Activated T-cell treated with anti-CD3 and anti-CD28 coated beads, Interleukin-2, amount 50 U/mL, for 24 hours (primary cell): ENCODE data around the gene RSPH9.
"Not testable (repeated sequence)": the region's sequence is repeated elsewhere in the genome, so short reads cannot be mapped to it uniquely, and the experiment has no call there.

Experiments
- DNase-seq: peaks from one replicate; pipeline ENCODE4 v3.0.0-alpha.2; 2020
- H3K27ac Mint-ChIP-seq: 2 replicates; pipeline ENCODE4 v1.8.0; 2020; ENCODE audit warnings: mild to moderate bottlenecking, mixed read lengths
- H3K27me3 Mint-ChIP-seq: 2 replicates; pipeline ENCODE4 v1.8.0; 2020; ENCODE audit warnings: mixed read lengths
- H3K36me3 Mint-ChIP-seq: 2 replicates; pipeline ENCODE4 v1.8.0; 2020; ENCODE audit warnings: low read depth, mixed read lengths
- H3K4me1 Mint-ChIP-seq: 2 replicates; pipeline ENCODE4 v1.8.0; 2020; ENCODE audit warnings: low read depth, mixed read lengths
- H3K4me3 Mint-ChIP-seq: 2 replicates; pipeline ENCODE4 v1.8.0; 2020; ENCODE audit warnings: mild to moderate bottlenecking, moderate library complexity, mixed read lengths
- H3K9me3 Mint-ChIP-seq: 2 replicates; pipeline ENCODE4 v1.8.0; 2020; ENCODE audit warnings: mixed read lengths

RSPH9 gene

GRCh38 chr6:43682724-43683429, 38.0 kb downstream of the RSPH9 start:
- H3K27ac Mint-ChIP-seq: peak overlapping the region; percentile 41
- H3K36me3 Mint-ChIP-seq: peaks cover 89% of the 10 kb centered on the region
- no peak for DNase-seq
- H3K4me3 Mint-ChIP-seq: no peak overlapping the region
- H3K9me3 Mint-ChIP-seq: no peaks in the 10 kb centered on the region
- H3K4me1 Mint-ChIP-seq: peaks cover 49% of the 10 kb centered on the region
- no peaks in the 10 kb centered on the region for H3K27me3 Mint-ChIP-seq

GRCh38 chr6:43683708-43684455, 39.0 kb downstream of the RSPH9 start:
- H3K27ac Mint-ChIP-seq: peak overlapping the region; percentile 4
- peaks cover 80% of the 10 kb centered on the region for H3K36me3 Mint-ChIP-seq
- DNase-seq: no peak
- no peak overlapping the region for H3K4me3 Mint-ChIP-seq
- H3K27me3 Mint-ChIP-seq: no peaks in the 10 kb centered on the region
- peaks cover 55% of the 10 kb centered on the region for H3K4me1 Mint-ChIP-seq
- no peaks in the 10 kb centered on the region for H3K9me3 Mint-ChIP-seq

GRCh38 chr6:43687079-43687436, 42.2 kb downstream of the RSPH9 start:
- H3K9me3 Mint-ChIP-seq: no peaks in the 10 kb centered on the region
- no peak for DNase-seq
- H3K27ac Mint-ChIP-seq: peak overlapping the region; percentile 95
- H3K27me3 Mint-ChIP-seq: no peaks in the 10 kb centered on the region
- peaks cover 48% of the 10 kb centered on the region for H3K36me3 Mint-ChIP-seq
- peak overlapping the region; percentile 98 for H3K4me3 Mint-ChIP-seq
- peaks cover 53% of the 10 kb centered on the region for H3K4me1 Mint-ChIP-seq

- peak within 1 kb of the TSS; percentile 95 for H3K27ac Mint-ChIP-seq
- H3K27me3 Mint-ChIP-seq: no peaks in the 10 kb centered on the region
- peak within 1 kb of the TSS; percentile 98 for H3K4me3 Mint-ChIP-seq
- H3K4me1 Mint-ChIP-seq: peaks cover 49% of the 10 kb centered on the region
- peak; percentile 87 for DNase-seq
- H3K36me3 Mint-ChIP-seq: peaks cover 42% of the 10 kb centered on the region
- H3K9me3 Mint-ChIP-seq: no peaks in the 10 kb centered on the region
Measured at GRCh38 chr6:43687437-43688347, 42.9 kb downstream of the RSPH9 start, which contains the start of gene MRPS18A. Gene MRPS18A, minus strand, starts transcription at chr6:43687791. Its CDS starts 12 bp downstream, at chr6:43687779.

GRCh38 chr6:43689421-43689820, 44.6 kb downstream of the RSPH9 start:
- Mint-ChIP-seq H3K27me3 (no peaks in the 10 kb centered on the region), H3K4me3 (no peak overlapping the region), H3K4me1 (peaks cover 33% of the 10 kb centered on the region), H3K27ac (no peak overlapping the region), H3K9me3 (no peaks in the 10 kb centered on the region), H3K36me3 (peaks cover 28% of the 10 kb centered on the region)
- no peak for DNase-seq

GRCh38 chr6:43695215-43695966, 50.6 kb downstream of the RSPH9 start:
- H3K36me3 Mint-ChIP-seq: no peaks in the 10 kb centered on the region
- H3K9me3 Mint-ChIP-seq: no peaks in the 10 kb centered on the region
- no peaks in the 10 kb centered on the region for H3K4me1 Mint-ChIP-seq
- H3K27me3 Mint-ChIP-seq: peaks cover 8% of the 10 kb centered on the region
- H3K4me3 Mint-ChIP-seq: no peak overlapping the region
- no peak for DNase-seq
- no peak overlapping the region for H3K27ac Mint-ChIP-seq

- Mint-ChIP-seq H3K4me3 (no peak overlapping the region), H3K36me3 (no peaks in the 10 kb centered on the region), H3K27me3 (peaks cover 8% of the 10 kb centered on the region)
Measured at GRCh38 chr6:43695967-43696291, 51.1 kb downstream of the RSPH9 start.

GRCh38 chr6:43697421-43697820, 52.6 kb downstream of the RSPH9 start:
- no peak overlapping the region for H3K27ac Mint-ChIP-seq
- H3K27me3 Mint-ChIP-seq: peaks cover 20% of the 10 kb centered on the region
- H3K4me1 Mint-ChIP-seq: no peaks in the 10 kb centered on the region
- DNase-seq: no peak
- no peaks in the 10 kb centered on the region for H3K9me3 Mint-ChIP-seq
- H3K36me3 Mint-ChIP-seq: no peaks in the 10 kb centered on the region
- no peak overlapping the region for H3K4me3 Mint-ChIP-seq

More at GRCh38 chr6:43695967-43696291, 51.1 kb downstream of the RSPH9 start:
- Mint-ChIP-seq H3K9me3 (no peaks in the 10 kb centered on the region), H3K4me1 (no peaks in the 10 kb centered on the region), H3K27ac (no peak overlapping the region)
- DNase-seq: no peak

- no peak overlapping the region for H3K27ac Mint-ChIP-seq
- no peaks in the 10 kb centered on the region for H3K36me3 Mint-ChIP-seq
- H3K4me1 Mint-ChIP-seq: no peaks in the 10 kb centered on the region
- no peak for DNase-seq
- no peak overlapping the region for H3K4me3 Mint-ChIP-seq
- H3K27me3 Mint-ChIP-seq: peaks cover 32% of the 10 kb centered on the region
- no peaks in the 10 kb centered on the region for H3K9me3 Mint-ChIP-seq
Measured at GRCh38 chr6:43698584-43699349, 53.9 kb downstream of the RSPH9 start.

- Mint-ChIP-seq H3K27me3 (peaks cover 33% of the 10 kb centered on the region), H3K4me1 (no peaks in the 10 kb centered on the region), H3K27ac (no peak overlapping the region), H3K9me3 (no peaks in the 10 kb centered on the region), H3K36me3 (no peaks in the 10 kb centered on the region), H3K4me3 (no peak overlapping the region)
- no peak for DNase-seq
Measured at GRCh38 chr6:43699564-43700186, 54.8 kb downstream of the RSPH9 start.

- not testable (repeated sequence) for H3K4me1 Mint-ChIP-seq, H3K9me3 Mint-ChIP-seq, DNase-seq, H3K36me3 Mint-ChIP-seq, H3K4me3 Mint-ChIP-seq, H3K27ac Mint-ChIP-seq
- peaks cover 43% of the 10 kb centered on the region for H3K27me3 Mint-ChIP-seq
Measured at GRCh38 chr6:43700939-43701560, 56.2 kb downstream of the RSPH9 start.

- Mint-ChIP-seq H3K9me3 (no peaks in the 10 kb centered on the region), H3K36me3 (no peaks in the 10 kb centered on the region), H3K27ac (no peak overlapping the region), H3K4me1 (peaks cover 7% of the 10 kb centered on the region), H3K4me3 (no peak overlapping the region), H3K27me3 (peaks cover 54% of the 10 kb centered on the region)
- DNase-seq: no peak
Measured at GRCh38 chr6:43702171-43702533, 57.3 kb downstream of the RSPH9 start.
